ENCODE measurements around the gene L3MBTL4.

L3MBTL4 gene

DNA sequence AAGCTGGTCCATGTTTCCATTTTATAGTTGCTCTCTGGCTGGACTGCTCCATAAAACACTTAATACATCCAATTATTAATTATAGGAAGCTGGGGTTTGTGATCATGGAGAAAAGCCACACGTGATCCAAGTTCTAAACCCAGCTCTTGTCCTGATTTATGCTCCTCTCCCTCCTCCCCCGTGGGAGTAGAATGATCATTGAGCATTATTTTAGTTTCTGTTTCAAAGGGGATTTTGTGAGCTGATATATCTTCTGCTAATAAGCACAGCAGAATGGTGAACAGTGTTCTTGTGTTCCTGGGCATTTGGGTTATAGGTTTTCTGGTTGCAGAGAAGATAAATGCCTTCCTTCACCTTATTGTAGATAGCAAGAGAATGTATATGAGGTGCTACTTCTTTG, 383.7 kb downstream of the L3MBTL4 start:
- DNase-seq (ENCODE audit: low read depth), result no peak

DNA sequence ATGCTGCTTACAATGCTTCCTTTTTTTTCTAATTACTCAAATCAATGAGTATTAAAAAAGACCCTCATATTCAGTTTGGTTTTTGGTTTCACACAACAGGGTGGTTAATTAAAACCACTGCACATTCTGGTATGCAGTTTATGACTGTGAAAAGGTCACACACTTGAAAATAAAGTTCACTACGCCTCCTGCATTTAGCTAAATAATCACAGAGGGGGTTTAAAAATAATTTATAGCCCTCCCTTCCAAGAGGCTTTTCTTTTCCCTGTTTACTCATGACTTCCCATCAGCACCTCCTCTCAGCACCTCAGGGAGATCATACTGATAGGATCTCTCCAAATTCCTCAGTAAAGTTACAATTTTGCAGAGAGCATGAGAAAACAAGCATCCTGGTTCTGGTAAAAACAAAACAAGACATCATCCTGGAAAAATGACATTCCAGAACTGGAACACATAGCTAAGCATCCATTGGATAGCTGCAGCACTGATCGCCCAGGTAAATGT, 389.9 kb downstream of the L3MBTL4 start:
- DNase-seq (ENCODE audit: low read depth), result no peak

DNA sequence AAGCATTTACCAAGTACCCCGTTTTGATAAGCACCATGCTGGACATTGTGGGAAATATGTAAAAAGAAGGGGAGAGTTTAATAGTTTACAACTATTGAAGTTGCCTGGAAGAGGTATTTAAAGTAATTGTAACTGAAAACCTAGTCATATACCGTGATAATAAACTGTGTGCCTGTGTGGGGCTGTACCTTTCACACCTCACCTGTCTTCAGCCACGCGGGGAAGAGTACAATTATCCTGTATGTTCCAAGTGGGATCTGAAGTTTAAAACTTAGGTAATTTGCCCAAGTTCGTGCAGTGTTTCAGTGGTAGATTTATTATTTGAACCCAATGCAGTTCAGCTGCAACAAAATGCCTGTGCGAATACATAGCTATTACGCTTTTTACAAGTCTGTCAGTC, 391.2 kb downstream of the L3MBTL4 start:
- DNase-seq (ENCODE audit: low read depth), result no peak

DNA sequence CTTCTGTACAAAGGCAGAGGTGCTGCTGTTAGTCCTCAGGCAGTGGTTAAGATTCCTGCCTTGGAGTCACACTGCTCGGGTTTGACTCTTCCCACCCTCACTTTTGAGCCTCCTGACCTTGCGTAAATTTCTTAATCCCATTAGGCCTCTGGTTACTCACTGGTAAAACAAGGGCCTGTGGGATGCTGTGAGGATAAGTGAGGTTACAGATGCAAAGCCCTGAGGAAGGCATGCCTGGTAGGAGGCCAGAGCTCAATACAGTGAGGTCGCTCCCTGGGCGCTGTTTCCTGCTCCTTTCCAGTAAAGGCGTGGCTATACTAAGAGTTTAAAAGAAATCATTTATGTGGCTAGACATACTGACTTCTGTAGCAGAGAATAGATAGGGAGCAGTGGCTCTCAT, 391.9 kb downstream of the L3MBTL4 start:
- DNase-seq (ENCODE audit: low read depth), result no peak

DNA sequence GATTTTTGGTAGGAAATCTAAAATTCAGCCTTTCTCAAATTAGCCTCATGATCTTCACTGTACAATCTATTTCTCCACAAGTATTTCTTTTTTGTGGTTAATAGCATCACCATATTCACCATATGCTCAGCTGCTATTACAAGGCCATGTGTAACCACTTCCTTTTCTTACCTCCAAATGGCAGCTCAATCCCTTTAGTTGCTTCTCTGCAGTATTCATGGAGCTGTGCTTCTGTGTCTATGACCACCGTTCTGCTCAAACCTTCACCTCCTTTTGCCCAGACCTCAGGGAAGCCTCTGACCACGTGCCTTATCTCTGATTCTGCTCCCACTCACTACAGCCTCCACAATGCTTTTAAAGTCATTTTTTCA, 392.7 kb downstream of the L3MBTL4 start:
- no peak for DNase-seq (ENCODE audit: low read depth)

DNA sequence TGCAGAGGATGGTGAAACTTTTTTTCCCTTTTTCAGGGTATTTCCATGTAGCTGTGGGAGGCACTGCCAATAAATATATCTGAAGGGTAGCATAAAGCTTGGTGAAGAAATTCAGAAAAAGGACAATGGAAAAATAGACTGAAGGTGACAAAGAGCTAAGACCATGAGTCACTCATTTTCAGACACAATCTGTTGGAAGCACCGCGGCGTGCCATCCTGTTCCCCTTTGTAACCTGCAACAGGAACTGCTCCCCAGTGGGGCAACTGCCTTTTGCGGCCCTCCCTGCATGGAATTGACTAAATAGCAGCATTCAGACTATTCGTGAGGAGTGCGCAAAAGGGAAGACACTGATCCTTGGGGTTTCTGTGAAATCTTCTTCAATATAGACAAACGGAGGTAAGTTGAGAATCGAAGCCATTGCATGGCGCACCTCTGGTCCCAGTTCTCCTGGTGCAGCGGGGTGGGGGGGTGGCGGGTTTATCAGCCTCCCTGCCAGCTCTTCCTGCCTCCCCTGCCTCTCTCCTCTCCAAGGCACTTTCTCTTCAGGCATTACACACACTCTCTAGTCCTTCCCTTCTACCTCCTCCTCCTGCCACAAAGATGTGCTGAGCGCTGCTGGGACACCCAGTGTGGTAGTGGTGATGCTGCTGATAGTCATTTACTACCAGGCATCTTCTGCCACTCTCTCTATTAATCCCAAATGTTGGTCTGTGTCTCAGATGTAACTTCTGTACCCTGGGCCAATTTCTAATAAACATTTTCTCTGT, 393.2 kb downstream of the L3MBTL4 start:
- DNase-seq (ENCODE audit: low read depth), result no peak

DNA sequence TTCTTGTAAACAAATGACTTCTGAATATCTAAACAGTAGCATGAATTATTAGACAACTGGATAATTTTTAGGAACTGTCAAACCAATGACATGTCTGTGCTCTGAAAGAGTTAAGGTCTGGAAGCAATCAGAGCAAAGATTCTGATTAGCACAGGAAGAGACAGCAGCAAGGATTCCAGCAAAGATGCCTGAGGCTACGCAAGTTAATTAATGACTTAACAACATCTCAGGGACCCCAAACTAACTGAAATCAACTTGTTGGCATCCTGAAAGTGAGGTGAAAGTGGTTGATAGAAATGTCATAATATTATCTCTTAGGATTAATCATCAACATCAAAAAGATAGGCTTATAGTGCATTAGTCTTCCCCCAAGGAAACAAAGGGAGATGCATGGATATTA, 396.0 kb downstream of the L3MBTL4 start:
- DNase-seq (ENCODE audit: low read depth), result no peak

DNA sequence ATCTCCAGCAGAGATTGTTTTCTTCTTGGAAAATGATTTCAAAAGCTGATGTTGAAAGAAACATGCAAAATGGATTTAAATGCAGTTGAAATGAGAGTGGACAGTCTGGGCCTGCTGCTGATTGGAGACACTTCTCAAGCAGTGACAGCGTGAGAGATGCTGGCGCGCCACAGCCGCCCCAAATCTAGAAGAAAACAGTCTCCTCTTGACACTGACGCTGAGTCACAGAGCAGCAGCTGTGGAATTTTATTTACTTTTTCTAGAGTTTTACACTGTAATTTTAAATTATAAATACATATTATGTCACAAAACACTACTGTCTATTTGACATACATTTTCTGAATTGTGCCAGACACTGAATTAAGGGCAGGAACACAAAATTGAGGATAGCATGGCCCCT, 397.5 kb downstream of the L3MBTL4 start:
- DNase-seq (ENCODE audit: low read depth), result no peak

DNA sequence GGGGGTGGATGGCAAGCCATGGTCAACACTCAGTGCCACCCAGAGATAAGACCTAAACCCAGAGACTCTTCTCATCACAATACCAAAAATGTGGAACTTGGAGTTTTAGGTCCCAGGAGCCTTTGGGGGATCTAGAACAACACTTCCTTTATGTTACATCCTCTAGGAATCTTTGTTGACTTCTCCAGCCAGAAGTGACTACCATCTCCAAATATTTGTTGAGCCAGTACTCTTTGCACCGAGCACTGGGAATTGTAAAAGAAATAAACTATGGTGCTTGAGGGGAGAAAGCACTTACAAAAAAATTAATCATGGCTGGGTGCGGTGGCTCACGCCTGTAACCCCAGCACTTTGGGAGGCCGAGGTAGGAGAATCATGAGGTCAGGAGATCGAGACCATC, 399.3 kb downstream of the L3MBTL4 start:
- DNase-seq (ENCODE audit: low read depth), result no peak

DNA sequence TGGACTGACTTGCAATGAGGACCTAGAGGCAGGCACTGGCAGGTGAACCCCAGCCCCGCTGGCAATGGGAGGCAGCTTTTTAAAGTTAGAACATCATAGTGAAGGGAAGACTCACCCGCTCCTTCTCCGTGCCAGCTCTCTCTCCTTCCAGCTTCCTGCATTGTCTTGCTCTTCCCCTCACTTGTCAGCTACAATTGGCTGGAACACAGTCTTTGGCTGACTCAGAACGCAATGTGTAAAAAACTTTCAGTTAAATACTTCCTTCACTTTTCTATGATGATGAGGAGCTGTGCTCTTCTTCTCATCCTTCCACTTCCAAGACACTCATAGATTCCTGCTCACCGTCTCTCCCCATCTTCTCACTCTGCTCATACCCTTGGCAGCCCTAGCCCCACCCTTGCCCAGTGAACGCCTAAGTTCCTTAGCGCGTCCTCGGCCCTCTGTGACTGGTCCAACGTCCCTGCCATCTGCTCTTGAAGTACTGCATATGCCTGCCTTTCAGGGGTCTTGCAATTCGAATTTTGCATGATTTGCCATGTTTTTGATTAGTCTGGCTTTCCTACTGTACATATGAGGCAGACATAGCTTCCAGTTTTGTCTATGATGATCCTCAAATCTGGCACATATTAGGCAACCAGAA, 401.4 kb downstream of the L3MBTL4 start:
- DNase-seq (ENCODE audit: low read depth), result no peak

DNA sequence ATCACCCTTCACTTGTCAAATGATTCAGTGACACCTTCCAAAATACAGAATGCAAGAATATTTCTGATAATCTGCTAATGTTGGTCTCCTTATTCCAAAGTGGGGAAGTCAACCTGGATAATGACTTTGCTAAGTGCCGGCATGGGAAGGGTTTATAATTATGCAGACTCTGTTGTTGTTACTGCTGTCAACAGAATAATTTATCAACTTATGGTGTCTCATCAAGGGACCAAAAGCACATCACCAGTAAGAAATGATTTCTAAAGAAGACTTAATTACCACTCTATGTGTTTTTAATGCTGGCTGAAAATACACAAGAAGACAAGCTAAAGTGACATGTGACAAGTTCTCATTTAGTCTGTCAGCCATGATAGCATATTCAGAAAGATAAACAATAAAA, 403.8 kb downstream of the L3MBTL4 start:
- no peak for DNase-seq (ENCODE audit: low read depth)

DNA sequence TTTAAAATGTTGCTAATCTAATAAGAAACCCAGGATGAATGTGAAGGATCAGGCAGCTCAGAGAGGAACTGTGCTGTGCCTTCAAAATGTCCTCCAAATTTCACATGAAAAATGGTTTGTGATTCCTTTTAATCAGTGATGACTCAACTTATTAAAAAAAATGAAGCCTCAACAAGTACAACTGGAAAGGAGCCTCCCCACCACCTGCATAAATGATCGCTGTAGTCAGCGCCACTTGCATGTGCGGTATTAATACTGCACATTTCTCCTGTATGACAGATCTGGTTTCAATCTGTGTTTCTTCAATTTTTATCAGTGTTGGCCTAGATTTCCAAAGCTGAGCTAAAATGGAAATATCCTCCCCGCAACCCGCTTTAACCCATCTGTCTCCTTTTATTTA, 404.4 kb downstream of the L3MBTL4 start:
- DNase-seq (ENCODE audit: low read depth), result no peak

DNA sequence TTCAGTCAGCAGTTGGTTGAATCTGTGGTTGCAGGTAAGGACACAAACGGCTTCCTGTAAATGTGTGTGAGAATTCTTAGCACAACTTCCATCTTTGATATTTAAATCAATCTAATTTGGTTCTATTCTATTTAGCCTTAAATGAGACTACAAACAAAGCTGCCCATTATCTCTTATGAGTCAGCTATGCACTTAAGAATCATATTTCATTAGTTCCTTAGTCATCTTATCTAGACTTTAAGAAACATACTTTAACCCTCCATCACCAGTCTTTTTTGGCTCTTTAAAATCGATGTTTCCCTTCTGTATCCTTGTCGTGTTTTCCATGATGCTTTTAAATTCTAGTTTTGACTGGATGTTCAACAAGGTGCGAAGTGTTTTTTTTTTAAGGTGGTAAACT, 405.0 kb downstream of the L3MBTL4 start:
- DNase-seq (ENCODE audit: low read depth), result no peak

DNA sequence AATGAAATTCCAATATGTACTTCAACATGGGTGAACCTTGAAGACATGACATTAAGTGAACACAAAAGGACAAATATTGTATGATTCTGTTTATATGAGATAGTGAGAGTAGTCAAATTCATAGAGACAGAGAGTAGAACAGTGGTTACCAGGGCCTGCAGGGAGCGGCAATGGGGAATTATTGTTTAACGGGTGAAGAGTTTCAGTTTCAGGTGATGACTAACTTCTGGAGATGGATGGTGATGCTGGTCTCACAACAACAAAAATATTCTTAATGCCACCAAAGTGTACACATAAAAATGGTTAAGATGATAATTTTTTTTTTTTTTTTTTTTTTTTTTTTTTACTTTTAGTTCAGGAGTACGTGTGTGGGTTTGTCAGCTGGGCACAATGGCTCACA, 410.0 kb downstream of the L3MBTL4 start:
- no peak for DNase-seq (ENCODE audit: low read depth)

DNA sequence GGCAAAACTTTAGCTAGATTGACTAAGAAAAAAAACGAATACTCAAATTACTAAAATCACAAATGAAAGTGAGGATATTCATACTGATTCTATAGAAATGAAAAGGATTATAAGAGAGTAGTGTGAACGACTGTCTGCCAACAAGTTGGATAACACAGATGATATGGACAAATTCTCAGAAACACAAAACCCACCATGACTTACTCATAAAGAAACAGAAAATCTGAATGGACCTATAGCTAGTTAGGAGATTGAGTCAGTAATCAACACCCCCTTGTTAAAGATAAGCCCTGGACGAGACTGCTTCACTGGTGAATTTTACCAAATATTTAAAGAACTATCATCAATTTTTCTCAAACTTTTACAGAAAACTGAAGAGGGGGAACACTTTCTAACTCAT, 410.6 kb downstream of the L3MBTL4 start:
- no peak for DNase-seq (ENCODE audit: low read depth)

DNA sequence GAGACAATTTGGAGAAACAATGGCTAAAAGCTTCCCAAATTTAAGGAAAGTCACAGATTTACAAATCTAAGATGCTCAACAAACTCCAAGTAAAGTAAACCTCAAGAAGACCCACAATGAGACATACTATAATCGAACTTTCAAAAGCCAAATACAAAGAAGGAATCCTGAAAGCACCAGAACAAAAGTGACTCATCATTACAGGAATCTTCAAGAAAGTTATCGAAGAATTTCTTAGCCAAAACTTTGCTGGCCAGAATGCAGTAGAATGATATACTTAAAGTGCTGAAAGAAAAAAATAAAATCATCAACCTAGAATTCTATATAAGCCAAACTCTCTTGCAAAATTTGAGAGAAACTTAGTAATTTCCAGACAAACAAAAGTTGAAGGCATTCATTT, 412.8 kb downstream of the L3MBTL4 start:
- no peak for DNase-seq (ENCODE audit: low read depth)

DNA sequence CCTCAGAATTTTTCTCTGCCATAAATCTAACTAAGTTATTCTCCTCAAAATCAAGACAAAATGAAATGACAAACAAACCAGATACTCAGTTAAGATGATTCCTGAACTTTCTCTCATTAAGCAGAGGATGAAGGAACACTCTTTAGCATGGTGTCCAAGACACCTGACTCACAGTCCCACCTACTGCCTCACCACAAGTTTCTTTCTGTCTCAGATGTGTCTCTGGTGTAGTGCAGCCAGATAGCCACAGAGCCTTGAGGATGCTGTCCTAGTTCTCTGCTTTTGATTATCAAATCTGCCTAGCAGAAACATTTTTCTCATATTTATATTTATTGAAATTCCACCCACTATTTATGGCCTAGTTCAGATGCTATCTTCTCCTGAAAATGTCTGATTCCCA, 415.8 kb downstream of the L3MBTL4 start:
- no peak for DNase-seq (ENCODE audit: low read depth)

DNA sequence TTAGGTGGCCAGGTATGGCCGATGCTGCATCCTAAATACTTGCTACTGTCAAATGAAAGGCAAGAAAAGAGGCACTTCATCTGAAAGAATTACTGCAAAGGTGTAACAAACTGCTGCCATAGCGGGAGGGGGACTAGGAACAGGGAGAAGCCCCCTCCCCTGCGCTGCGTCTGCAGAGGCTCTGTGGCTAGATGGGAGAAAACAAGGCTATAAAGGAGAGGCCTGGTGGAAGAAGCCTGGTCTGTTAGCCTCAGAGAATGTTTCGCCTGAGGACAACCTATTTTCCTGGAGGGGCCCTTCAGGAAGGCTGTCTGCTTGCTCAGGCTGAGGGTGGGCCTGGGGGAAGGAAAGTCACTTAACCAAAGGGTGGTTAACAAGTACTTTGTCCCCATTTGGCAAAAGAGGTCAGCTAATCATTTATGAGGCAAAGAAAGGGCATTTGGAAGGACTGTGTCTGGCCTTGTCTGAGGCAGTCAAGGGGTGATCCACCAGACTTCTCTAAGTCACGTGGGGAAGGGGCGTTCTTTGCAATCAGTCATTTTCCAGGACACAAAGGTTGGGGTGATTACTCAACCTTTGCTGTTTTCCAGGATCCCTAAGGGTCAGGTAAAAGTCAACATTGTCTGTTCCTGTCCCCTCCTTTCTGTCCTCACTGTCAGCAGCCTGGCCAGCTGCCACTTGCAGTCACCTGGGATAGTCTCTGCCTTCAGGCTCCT, 416.4 kb downstream of the L3MBTL4 start:
- DNase-seq (ENCODE audit: low read depth), result no peak

DNA sequence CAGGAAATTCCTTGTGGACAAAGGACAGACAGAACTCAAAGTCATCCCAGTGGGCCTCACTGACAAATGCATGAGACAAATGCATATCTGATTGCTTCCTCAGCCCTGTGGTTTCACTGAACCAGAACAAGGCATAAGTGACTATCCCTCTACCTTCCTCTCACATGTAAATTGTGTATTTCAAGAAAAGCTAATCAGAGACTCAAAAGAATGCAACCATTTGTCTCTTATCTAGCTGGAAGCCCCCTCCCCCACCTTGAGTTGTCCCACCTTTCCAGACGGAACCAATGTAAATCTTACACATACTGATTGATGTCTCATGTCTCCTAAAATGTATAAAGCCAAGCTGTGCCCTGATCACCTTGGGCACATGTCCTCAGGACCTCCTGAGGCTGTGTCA, 417.4 kb downstream of the L3MBTL4 start:
- DNase-seq (ENCODE audit: low read depth), result no peak

DNA sequence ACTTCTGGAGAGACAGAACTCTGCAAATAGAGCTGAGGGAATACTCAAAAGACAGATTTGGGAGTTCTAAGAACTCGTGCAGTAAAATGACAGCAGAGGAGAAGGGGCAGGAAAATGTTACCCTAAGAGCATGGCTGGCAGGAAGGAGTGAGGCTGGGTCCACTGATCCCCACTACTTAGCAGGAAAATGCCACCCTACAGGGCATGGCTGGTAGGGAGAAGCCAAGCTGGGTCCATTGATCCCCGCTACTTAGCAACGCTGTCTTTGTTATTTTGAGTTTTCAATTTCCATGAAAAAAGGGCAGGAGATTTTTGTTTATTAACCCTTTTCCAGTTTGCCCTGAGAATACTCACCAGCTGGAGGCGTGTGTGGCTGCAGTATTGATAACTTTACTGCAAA, 419.1 kb downstream of the L3MBTL4 start:
- no peak for DNase-seq (ENCODE audit: low read depth)

DNA sequence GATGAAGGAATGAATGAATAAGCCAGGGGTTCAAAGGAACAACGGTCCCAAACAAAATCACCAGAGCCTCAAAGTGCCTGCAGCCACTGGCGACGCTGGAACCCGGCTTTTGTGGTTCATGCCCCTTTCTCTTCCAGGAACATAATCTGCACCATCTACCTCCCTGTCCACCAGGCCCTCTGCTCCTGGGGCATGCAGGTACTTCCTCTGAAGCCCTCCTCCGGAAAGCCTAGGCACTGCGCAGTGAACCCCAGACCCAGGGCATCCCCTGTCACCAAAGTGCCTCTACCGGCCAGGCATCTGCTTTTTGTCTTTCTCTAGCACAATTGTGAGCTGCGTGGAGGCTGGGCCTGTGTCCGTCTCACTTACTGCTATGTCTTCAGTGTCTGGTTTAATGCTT, 420.8 kb downstream of the L3MBTL4 start:
- no peak for DNase-seq (ENCODE audit: low read depth)

DNA sequence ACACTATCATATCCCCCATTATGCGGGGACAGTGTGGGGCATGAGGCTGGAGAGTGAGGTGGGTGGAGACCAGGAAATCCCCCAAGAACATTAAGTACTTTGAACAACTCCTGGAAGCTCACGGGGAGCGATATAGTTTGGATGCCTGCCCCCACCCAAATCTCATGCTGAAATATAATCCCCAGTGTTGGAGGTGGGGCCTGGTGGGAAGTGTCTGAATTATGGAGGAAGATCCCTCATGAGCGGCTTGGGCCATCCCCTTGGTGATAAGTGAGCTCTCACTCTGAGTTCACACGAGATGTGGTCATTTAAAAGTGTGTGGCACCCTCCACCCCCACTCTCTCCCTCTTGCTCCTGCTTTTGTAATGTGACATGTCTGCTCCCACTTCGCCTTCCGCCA, 422.3 kb downstream of the L3MBTL4 start:
- DNase-seq (ENCODE audit: low read depth), result no peak

DNA sequence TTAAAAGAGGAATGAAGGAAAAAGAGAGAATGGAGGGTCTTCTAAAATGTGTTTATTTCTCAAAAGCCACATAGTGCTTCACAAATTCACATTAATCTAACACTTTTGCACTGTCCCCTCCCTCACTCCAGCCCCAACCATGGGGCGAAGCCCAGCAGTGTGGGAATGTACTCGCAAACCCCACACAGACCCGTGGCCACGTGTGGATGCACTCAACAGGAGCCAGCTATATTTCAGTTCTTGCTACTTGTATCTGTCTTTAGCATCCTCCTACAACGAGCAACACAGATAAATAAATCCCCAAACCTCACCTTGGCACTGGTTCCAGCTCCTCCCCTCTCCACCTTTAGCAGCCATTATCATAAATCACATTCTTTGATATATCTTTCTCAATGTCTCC, 427.5 kb downstream of the L3MBTL4 start:
- no peak for DNase-seq (ENCODE audit: low read depth)
